Measurements from ENCODE around the gene GJA5.

Gene GJA5

GRCh38 chr1:147729315-147729714, 31.1 kb downstream of the GJA5 start:
- DNase-seq (ENCODE audit: low read depth): no peak

DNA sequence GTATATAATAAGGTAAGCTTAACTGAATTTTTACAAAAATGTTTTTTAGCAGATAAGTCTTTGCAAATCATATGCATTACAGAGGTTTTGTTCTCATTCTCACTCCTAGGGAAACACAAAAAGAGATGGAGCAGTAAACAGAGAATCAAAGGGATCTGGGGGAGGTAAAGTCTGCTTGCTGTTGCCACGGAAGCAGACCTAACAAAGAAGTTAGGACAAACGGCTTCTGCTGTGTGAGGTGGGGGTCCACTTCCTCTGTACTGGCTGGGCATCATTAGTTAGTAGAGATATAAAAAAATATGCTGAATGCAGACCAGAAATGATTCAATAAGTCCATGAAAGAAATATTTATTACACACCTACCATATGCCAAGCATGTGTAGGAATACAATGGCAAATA, 34.2 kb downstream of the GJA5 start:
- DNase-seq (ENCODE audit: low read depth): no peak

- no peak for DNase-seq (ENCODE audit: low read depth)
Observed at GRCh38 chr1:147725685-147726084, 34.7 kb downstream of the GJA5 start.

DNA sequence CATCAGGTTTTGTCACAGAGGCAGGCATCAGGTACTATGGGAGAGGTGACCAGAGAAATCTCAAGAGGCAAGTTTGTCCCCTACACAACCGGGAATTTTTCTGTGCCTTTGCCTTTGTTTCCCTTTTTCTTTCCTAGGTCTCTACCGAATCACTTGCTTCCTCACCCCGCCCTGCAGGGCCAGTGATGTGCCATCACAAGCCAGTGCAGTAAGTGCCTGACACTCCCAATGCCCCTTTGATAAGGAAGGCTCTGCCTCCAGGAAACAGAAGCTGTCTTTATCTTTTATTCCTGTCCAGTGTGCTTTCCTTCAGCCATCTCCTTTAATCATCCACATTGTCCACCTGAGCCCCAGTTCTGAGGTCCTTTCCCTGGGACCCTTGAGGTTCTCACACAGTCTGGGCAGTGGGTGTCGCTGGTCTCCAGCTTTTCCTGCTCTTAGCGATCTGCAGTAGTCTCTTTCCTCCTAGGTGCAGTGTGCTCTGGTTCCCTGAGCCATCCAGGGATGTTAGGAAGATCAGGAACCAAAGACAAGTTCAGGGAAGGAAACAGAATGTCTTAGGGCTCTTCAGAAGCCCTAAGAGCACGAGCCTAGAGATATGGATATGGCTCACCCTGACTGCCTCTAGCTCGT, 36.6 kb downstream of the GJA5 start:
- peak; percentile 13 for DNase-seq (ENCODE audit: low read depth)

DNA sequence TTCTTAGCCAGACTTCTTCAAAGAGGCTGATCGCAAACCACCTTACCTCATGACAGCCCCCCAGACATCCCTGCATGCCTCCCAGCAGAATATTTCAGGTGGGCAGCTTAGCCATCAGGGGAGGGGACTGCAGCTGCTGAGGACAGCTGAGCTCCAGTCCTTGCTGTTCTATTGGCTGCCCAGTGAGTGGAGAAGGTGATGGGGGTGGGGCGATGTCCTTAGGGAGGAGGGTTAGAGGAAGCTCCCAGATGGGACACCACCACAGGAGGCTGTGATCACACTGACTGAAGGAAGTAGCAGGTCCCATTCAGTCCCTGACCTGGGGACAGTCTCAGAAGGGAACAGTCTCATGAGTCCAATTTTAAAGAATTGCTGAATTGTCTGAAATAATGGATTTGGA, 38.3 kb downstream of the GJA5 start:
- DNase-seq (ENCODE audit: low read depth): no peak

DNA sequence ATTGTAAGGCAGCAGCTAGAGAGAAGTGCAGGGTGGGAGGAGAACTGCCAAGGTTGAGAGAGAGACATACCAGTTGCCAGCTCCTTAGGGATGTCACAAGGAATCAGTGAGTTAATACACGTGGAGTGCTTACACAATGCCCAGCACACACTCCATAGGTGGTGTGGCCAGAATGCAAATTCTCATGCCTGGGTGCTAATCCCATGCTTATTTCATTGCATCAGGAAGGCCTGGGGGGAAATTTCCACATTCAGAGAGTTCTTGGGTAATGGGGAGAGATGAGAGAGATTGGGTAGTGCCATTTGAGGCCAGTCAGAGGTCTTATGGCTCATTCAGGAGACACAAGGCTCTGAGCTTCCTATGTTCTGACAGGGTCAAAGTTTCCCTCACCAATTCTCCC, 38.7 kb downstream of the GJA5 start:
- no peak for DNase-seq (ENCODE audit: low read depth)

- DNase-seq (ENCODE audit: low read depth): no peak
Observed at GRCh38 chr1:147720557-147720956, 39.8 kb downstream of the GJA5 start.

DNA sequence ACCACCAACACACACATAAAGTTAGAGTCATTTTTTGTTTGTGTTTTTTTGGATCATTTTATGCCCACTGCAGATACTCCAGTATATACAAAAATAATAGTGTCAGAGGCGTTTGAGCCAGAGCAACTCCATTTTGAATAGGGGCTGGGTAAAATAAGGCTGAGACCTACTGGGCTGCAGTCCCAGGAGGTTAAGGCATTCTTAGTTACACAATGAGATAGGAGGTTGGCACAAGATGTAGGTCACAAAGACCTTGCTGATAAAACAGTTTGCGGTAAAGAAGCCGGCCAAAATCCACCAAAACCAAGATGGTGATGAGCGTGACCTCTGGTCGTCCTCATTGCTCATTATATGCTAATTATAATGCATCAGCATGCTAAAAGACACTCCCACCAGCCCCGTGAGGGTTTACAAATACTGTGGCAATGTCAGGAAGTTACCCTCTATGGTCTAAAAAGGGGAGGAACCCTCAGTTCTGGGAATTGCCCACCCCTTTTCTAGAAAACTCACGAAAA, 40.6 kb downstream of the GJA5 start:
- DNase-seq (ENCODE audit: low read depth): no peak

DNA sequence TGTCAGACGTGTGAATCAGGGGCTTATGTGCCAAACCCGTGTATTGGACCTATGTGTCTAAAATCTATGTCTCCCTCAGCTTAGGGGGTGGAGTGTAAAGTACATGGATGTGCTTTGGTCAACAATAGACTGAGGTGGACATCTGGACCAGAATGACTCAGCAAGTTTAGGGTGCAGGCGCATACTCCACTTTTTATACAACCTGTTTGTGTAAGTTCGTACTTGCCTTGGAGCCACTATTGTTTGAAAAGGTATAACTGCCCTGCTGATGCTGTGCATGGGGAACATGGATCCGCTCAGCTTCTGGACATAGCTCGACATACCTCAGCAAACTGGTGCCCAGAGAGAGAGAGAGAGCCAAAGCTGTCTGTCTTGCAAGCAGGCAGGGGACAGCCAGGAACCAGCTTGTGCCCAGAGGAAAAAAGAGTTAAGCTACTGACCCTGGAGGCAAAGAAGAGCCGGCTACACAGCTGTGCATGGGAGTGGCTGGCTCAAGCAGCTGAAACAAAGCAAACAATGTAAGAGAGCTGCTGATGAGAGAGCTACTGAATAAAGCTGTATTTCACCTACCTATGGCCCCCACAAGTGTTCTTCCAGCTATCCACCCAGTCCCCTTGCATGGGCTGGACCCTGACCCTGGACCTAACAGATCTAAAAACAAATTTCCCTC, 41.2 kb downstream of the GJA5 start:
- DNase-seq (ENCODE audit: low read depth): no peak

DNA sequence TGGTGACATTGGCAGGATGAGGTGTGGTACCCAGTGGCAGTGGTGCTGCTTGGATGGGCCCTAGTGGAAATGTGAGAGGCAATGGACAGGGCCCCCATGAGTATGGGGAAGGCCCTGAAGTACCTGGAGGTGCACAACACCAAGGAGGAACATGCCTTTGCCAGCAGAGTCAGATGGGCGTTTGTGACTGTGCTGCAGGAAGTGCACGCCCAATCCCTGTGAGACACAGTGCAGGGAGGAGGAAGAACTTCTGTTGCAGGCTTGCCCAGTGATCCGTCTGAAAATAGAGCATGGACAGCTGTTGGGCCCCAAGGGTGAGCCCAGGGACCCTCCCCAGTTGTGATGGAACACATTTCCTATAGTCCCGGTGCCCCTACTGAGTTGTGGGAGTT, 42.7 kb downstream of the GJA5 start:
- DNase-seq (ENCODE audit: low read depth): no peak

GRCh38 chr1:147717051-147717705, 43.2 kb downstream of the GJA5 start:
- no peak for DNase-seq (ENCODE audit: low read depth)

GRCh38 chr1:147712605-147713004, 47.8 kb downstream of the GJA5 start:
- DNase-seq (ENCODE audit: low read depth): no peak

Measured in T follicular helper cell (primary cell).